ENCODE results near the gene NPPC.
"Not testable (repeated sequence)": the region's sequence is repeated elsewhere in the genome, so short reads cannot be mapped to it uniquely, and the experiment has no call there.

Gene NPPC

GRCh38 chr2:231914077-231914690 is 12.0 kb downstream of the NPPC start:
- no peaks in the 10 kb centered on the region for H3K4me1 ChIP-seq (ENCODE audit: insufficient read depth, low read length, severe bottlenecking)
- H3K9ac ChIP-seq (ENCODE audit: low read length), result no peak overlapping the region
- no peaks in the 10 kb centered on the region for H3K79me2 ChIP-seq (ENCODE audit: insufficient read depth, low read length)
- H3K4me2 ChIP-seq (ENCODE audit: low read length), result no peak overlapping the region
- H3K4me3 ChIP-seq (ENCODE audit: low read depth, low read length, poor library complexity, severe bottlenecking), result no peak overlapping the region
- TF ChIP-seq EZH2 (IDR thresholded peaks at IDR 0.05; ENCODE audit: borderline replicate concordance, low read length) (no peak), CTCF (IDR thresholded peaks at IDR 0.05; ENCODE audit: low read length) (no peak)
- H3K27ac ChIP-seq (ENCODE audit: low read depth, low read length, poor library complexity, severe bottlenecking), result no peak overlapping the region
- no peak overlapping the region for H2AFZ ChIP-seq (ENCODE audit: low read length)
- no peaks in the 10 kb centered on the region for H3K9me2 ChIP-seq (ENCODE audit: low read depth, low read length)
- no peaks in the 10 kb centered on the region; the same call in 1 of the 2 replicates for H3K27me3 ChIP-seq (ENCODE audit: insufficient read depth, low read length)
- H3K36me3 ChIP-seq (ENCODE audit: insufficient read depth, low read length), result no peaks in the 10 kb centered on the region
- no peaks in the 10 kb centered on the region for H3K9me3 ChIP-seq (ENCODE audit: low read length)
- no peaks in the 10 kb centered on the region for H4K20me1 ChIP-seq (ENCODE audit: insufficient read depth, low read length)
- H3F3A ChIP-seq (ENCODE audit: insufficient read depth, low read length), result no peaks in the 10 kb centered on the region

DNA sequence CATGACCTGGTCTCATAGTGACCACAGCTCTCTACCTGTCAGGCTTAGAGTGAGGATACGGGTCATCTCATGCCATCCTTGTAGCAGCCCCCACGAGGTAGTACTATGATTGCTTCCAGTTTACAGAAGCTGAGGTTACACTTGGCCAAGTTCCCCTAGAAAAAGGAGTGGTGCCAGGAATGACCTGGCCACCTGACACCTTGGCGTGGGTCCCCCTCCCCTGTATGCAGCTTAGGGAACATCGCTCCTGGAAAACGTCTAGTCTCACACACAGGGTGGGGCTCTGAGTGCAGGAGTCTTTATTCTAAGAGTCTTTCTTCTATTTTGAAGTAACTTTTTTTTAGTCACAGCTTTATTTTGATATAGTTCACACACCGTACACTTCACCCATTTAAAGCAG is 14.8 kb downstream of the NPPC start:
- TF ChIP-seq CTCF (IDR thresholded peaks at IDR 0.05; ENCODE audit: low read length) (no peak), EZH2 (IDR thresholded peaks at IDR 0.05; ENCODE audit: borderline replicate concordance, low read length) (no peak)
- no peaks in the 10 kb centered on the region for H3K36me3 ChIP-seq (ENCODE audit: insufficient read depth, low read length)
- no peaks in the 10 kb centered on the region for H4K20me1 ChIP-seq (ENCODE audit: insufficient read depth, low read length)
- no peak overlapping the region for H3K4me3 ChIP-seq (ENCODE audit: low read depth, low read length, poor library complexity, severe bottlenecking)
- H3K9ac ChIP-seq (ENCODE audit: low read length), result no peak overlapping the region
- H3K79me2 ChIP-seq (ENCODE audit: insufficient read depth, low read length), result no peaks in the 10 kb centered on the region
- no peak overlapping the region for H3K27ac ChIP-seq (ENCODE audit: low read depth, low read length, poor library complexity, severe bottlenecking)
- no peaks in the 10 kb centered on the region for H3K9me3 ChIP-seq (ENCODE audit: low read length)
- H3F3A ChIP-seq (ENCODE audit: insufficient read depth, low read length), result no peaks in the 10 kb centered on the region
- H3K9me2 ChIP-seq (ENCODE audit: low read depth, low read length), result no peaks in the 10 kb centered on the region
- H3K4me1 ChIP-seq (ENCODE audit: insufficient read depth, low read length, severe bottlenecking), result no peaks in the 10 kb centered on the region
- H2AFZ ChIP-seq (ENCODE audit: low read length), result no peak overlapping the region
- no peak overlapping the region for H3K4me2 ChIP-seq (ENCODE audit: low read length)
- H3K27me3 ChIP-seq (ENCODE audit: insufficient read depth, low read length), result peaks cover 4% of the 10 kb centered on the region; the same call in 1 of the 2 replicates

- H3K4me3 ChIP-seq (ENCODE audit: low read depth, low read length, poor library complexity, severe bottlenecking), result no peak overlapping the region
- no peak overlapping the region for H3K9ac ChIP-seq (ENCODE audit: low read length)
These were observed 15.4 kb downstream of the NPPC start for GRCh38 chr2:231910771-231911170.

GRCh38 chr2:231910161-231910560 is 16.0 kb downstream of the NPPC start:
- not testable (repeated sequence) for H3K79me2 ChIP-seq (ENCODE audit: insufficient read depth, low read length); H3K9me3 ChIP-seq (ENCODE audit: low read length); H3K27me3 ChIP-seq (ENCODE audit: insufficient read depth, low read length); H3K27ac ChIP-seq (ENCODE audit: low read depth, low read length, poor library complexity, severe bottlenecking); H3K4me2 ChIP-seq (ENCODE audit: low read length); H3K9me2 ChIP-seq (ENCODE audit: low read depth, low read length); H3K4me3 ChIP-seq (ENCODE audit: low read depth, low read length, poor library complexity, severe bottlenecking); H4K20me1 ChIP-seq (ENCODE audit: insufficient read depth, low read length); H3K9ac ChIP-seq (ENCODE audit: low read length); H3K4me1 ChIP-seq (ENCODE audit: insufficient read depth, low read length, severe bottlenecking); H2AFZ ChIP-seq (ENCODE audit: low read length); H3K36me3 ChIP-seq (ENCODE audit: insufficient read depth, low read length); H3F3A ChIP-seq (ENCODE audit: insufficient read depth, low read length)

More at GRCh38 chr2:231910771-231911170, 15.4 kb downstream of the NPPC start:
- Histone ChIP-seq H3K27ac (ENCODE audit: low read depth, low read length, poor library complexity, severe bottlenecking) (no peak overlapping the region), H3K9me2 (ENCODE audit: low read depth, low read length) (no peaks in the 10 kb centered on the region), H3K36me3 (ENCODE audit: insufficient read depth, low read length) (no peaks in the 10 kb centered on the region), H3K4me2 (ENCODE audit: low read length) (no peak overlapping the region), H2AFZ (ENCODE audit: low read length) (no peak overlapping the region), H3K79me2 (ENCODE audit: insufficient read depth, low read length) (no peaks in the 10 kb centered on the region), H4K20me1 (ENCODE audit: insufficient read depth, low read length) (no peaks in the 10 kb centered on the region), H3K9me3 (ENCODE audit: low read length) (no peaks in the 10 kb centered on the region), H3K4me1 (ENCODE audit: insufficient read depth, low read length, severe bottlenecking) (no peaks in the 10 kb centered on the region), H3F3A (ENCODE audit: insufficient read depth, low read length) (no peaks in the 10 kb centered on the region), H3K27me3 (ENCODE audit: insufficient read depth, low read length) (peaks cover 4% of the 10 kb centered on the region; the same call in 1 of the 2 replicates)
- no peak for TF ChIP-seq CTCF (IDR thresholded peaks at IDR 0.05; ENCODE audit: low read length)
- no peak for TF ChIP-seq EZH2 (IDR thresholded peaks at IDR 0.05; ENCODE audit: borderline replicate concordance, low read length)

Measured in OCI-LY1 (cell line).